Measurements from ENCODE around the gene PITPNB. TPM values are rescaled to one million over a fixed set of nuclear protein-coding genes. Genes with fewer than 3 reads are reported as not detected.

PITPNB gene
- total RNA-seq, 6 donors from 2014 or later = 26.6 to 65.9 (median 41.0) TPM

- WGBS, 2 donors = 90 to 98% methylated on average over 1 of the region's 1 CpG
- ATAC-seq (ENCODE audit: low FRiP score in 2 of 2) (no peak), DNase-seq (no peak)
- peaks cover 5 to 9% (median 6%) of the 10 kb centered on the region in 4 donors for H3K4me1 ChIP-seq
- H3K9me3 ChIP-seq = no peaks in the 10 kb centered on the region
- H3K36me3 ChIP-seq = peaks cover 0 to 3% (median 0%) of the 10 kb centered on the region in 4 donors
- H3K27me3 ChIP-seq = no peaks in the 10 kb centered on the region
- H3K27ac ChIP-seq = no peak overlapping the region
- no peak overlapping the region for H3K4me3 ChIP-seq
- TF ChIP-seq CTCF (IDR thresholded peaks at IDR 0.05) = no peak
- no peak for TF ChIP-seq POLR2A (IDR thresholded peaks at IDR 0.05)
- no peak for TF ChIP-seq EP300 (IDR thresholded peaks at IDR 0.05)
- TF ChIP-seq POLR2AphosphoS5 (IDR thresholded peaks at IDR 0.05) = no peak
Measured at GRCh38 chr22:27925331-27925730, 6.3 kb upstream of the PITPNB start.

GRCh38 chr22:27919942-27920755, 1.1 kb upstream of the PITPNB start:
- ATAC-seq (ENCODE audit: low FRiP score in 2 of 2) = peak; percentile 47 to 59
- peak overlapping the region; percentile 12 to 91 (median 80) for H3K4me3 ChIP-seq
- peak in 1 of 2 donors; percentile 31 for DNase-seq
- H3K4me1 ChIP-seq = peaks cover 15 to 37% (median 28%) of the 10 kb centered on the region in 4 donors
- H3K9me3 ChIP-seq = no peaks in the 10 kb centered on the region
- H3K36me3 ChIP-seq = peaks cover 0 to 3% (median 0%) of the 10 kb centered on the region in 4 donors
- 33% methylated on average over 10 to 11 of the region's 12 CpGs for WGBS, 2 donors
- no peaks in the 10 kb centered on the region for H3K27me3 ChIP-seq
- no peak for TF ChIP-seq CTCF (IDR thresholded peaks at IDR 0.05)
- no peak for TF ChIP-seq POLR2A (IDR thresholded peaks at IDR 0.05)
- no peak for TF ChIP-seq EP300 (IDR thresholded peaks at IDR 0.05)
- TF ChIP-seq POLR2AphosphoS5 (IDR thresholded peaks at IDR 0.05) = peak in 1 of 2 donors; percentile 12
- H3K27ac ChIP-seq = peak overlapping the region; percentile 90 to 98 (median 94)

GRCh38 chr22:27918341-27919221, 475 bp downstream of the PITPNB start:
- peaks cover 19 to 46% (median 32%) of the 10 kb centered on the region in 4 donors for H3K4me1 ChIP-seq
- ATAC-seq (ENCODE audit: low FRiP score in 2 of 2) (peak; percentile 66 to 84), DNase-seq (peak; percentile 56 to 90)
- H3K27ac ChIP-seq = peak overlapping the region; percentile 90 to 98 (median 94)
- H3K9me3 ChIP-seq = no peaks in the 10 kb centered on the region
- H3K27me3 ChIP-seq = no peaks in the 10 kb centered on the region
- 1 to 3% methylated on average over 21 to 60 of the region's 60 CpGs for WGBS, 2 donors
- H3K4me3 ChIP-seq = peak overlapping the region; percentile 68 to 91 (median 90)
- peaks cover 0 to 3% (median 0%) of the 10 kb centered on the region in 4 donors for H3K36me3 ChIP-seq
- no peak for TF ChIP-seq EP300 (IDR thresholded peaks at IDR 0.05)
- no peak for TF ChIP-seq CTCF (IDR thresholded peaks at IDR 0.05)
- peak in 1 of 4 donors; percentile 22 for TF ChIP-seq POLR2A (IDR thresholded peaks at IDR 0.05)
- peak in 1 of 2 donors; percentile 23 for TF ChIP-seq POLR2AphosphoS5 (IDR thresholded peaks at IDR 0.05)

- no peak for ATAC-seq (ENCODE audit: low FRiP score in 2 of 2)
- no peak for DNase-seq
- H3K4me1 ChIP-seq = peaks cover 37 to 56% (median 44%) of the 10 kb centered on the region in 4 donors
Measured at GRCh38 chr22:27915986-27916385, 3.1 kb downstream of the PITPNB start.

More at GRCh38 chr22:27915986-27916385, 3.1 kb downstream of the PITPNB start:
- Histone ChIP-seq H3K27me3 (no peaks in the 10 kb centered on the region), H3K27ac (no peak overlapping the region), H3K36me3 (peaks cover 0 to under 1% (median 0%) of the 10 kb centered on the region in 4 donors), H3K9me3 (no peaks in the 10 kb centered on the region), H3K4me3 (no peak overlapping the region)
- TF ChIP-seq POLR2A (IDR thresholded peaks at IDR 0.05) = no peak
- no peak for TF ChIP-seq EP300 (IDR thresholded peaks at IDR 0.05)
- no peak for TF ChIP-seq POLR2AphosphoS5 (IDR thresholded peaks at IDR 0.05)
- no peak for TF ChIP-seq CTCF (IDR thresholded peaks at IDR 0.05)
